WTC11 (cell line): ENCODE measurements around the gene FAS. TPM values are rescaled to one million over a fixed set of nuclear protein-coding genes. Genes with fewer than 3 reads are reported as not detected.

Source experiments
- ATAC-seq: fragments of 200-7000 bp; cut with Tn5 transposase; 2 replicates; pipeline ENCODE4 v1.10.0; 2021; ENCODE audit warnings: mild to moderate bottlenecking, moderate library complexity
- CTCF ChIA-PET: fragments of 300-600 bp; sonication (Branson Sonifier 250); formaldehyde crosslinking; loops from one replicate; lab custom pipeline; 2021; ENCODE audit warnings: antibody characterized with exemption; lab: Charles Lee
- POLR2A ChIA-PET: fragments of 350-600 bp; sonication (Branson Sonifier 250); formaldehyde crosslinking; loops from one replicate; lab custom pipeline; 2021; ENCODE audit warnings: antibody characterized with exemption; lab: Charles Lee
- DNase-seq: peaks from one replicate; pipeline ENCODE4 v3.0.0; 2021; ENCODE audit warnings: low spot score
- H3K27ac Mint-ChIP-seq: 2 replicates; pipeline ENCODE4 v1.8.0; 2021; ENCODE audit warnings: mixed read lengths
- H3K27me3 Mint-ChIP-seq: 2 replicates; pipeline ENCODE4 v1.8.0; 2021; ENCODE audit warnings: low read depth, mild to moderate bottlenecking, moderate library complexity, mixed read lengths
- H3K36me3 Mint-ChIP-seq: 2 replicates; pipeline ENCODE4 v1.8.0; 2021; ENCODE audit warnings: mixed read lengths
- H3K4me1 Mint-ChIP-seq: 2 replicates; pipeline ENCODE4 v1.8.0; 2022; ENCODE audit warnings: mixed read lengths
- H3K4me3 Mint-ChIP-seq: 2 replicates; pipeline ENCODE4 v1.8.0; 2021; ENCODE audit warnings: mild to moderate bottlenecking, moderate library complexity, mixed read lengths
- H3K9me3 Mint-ChIP-seq: 2 replicates; pipeline ENCODE4 v1.8.0; 2021; ENCODE audit warnings: mixed read lengths
- AFF4 ChIP-seq: sonication (generic); formaldehyde crosslinking; IDR thresholded peaks from 2 replicates; pipeline ENCODE4 v1.8.1; 2023; ENCODE audit warnings: mild to moderate bottlenecking, missing genetic modification reagents, borderline replicate concordance
- ATF1 ChIP-seq: sonication (generic); formaldehyde crosslinking; IDR thresholded peaks from 2 replicates; pipeline ENCODE4 v1.8.1; 2023; ENCODE audit warnings: mild to moderate bottlenecking, moderate library complexity, missing genetic modification reagents
- CREB1 ChIP-seq: sonication (generic); formaldehyde crosslinking; IDR thresholded peaks from 2 replicates; pipeline ENCODE4 v1.8.0; 2023; ENCODE audit warnings: mild to moderate bottlenecking, missing genetic modification reagents
- E2F4 ChIP-seq: sonication (generic); formaldehyde crosslinking; IDR thresholded peaks from 2 replicates; pipeline ENCODE4 v1.8.1; 2022; ENCODE audit warnings: low read depth, mild to moderate bottlenecking, moderate library complexity, missing genetic modification reagents, borderline replicate concordance
- ERG ChIP-seq: fragments of 250-450 bp; sonication (Bioruptor Pico); IDR thresholded peaks from 2 replicates; pipeline ENCODE4 v1.8.0; 2021; ENCODE audit warnings: mild to moderate bottlenecking
- GABPB1 ChIP-seq: sonication (generic); formaldehyde crosslinking; IDR thresholded peaks from 2 replicates; pipeline ENCODE4 v1.8.1; 2023; ENCODE audit warnings: mild to moderate bottlenecking, missing genetic modification reagents
- HMGA2 ChIP-seq: fragments of 250-450 bp; sonication (Bioruptor Pico); IDR thresholded peaks from 2 replicates; pipeline ENCODE4 v1.4.0; 2021; ENCODE audit warnings: mild to moderate bottlenecking, moderate library complexity
- IRF2 ChIP-seq: sonication (generic); formaldehyde crosslinking; IDR thresholded peaks from 2 replicates; pipeline ENCODE4 v1.8.0; 2022; ENCODE audit warnings: low read depth, missing genetic modification reagents, borderline replicate concordance
- JUN ChIP-seq: sonication (generic); formaldehyde crosslinking; IDR thresholded peaks from 2 replicates; pipeline ENCODE4 v1.8.0; 2023; ENCODE audit warnings: mild to moderate bottlenecking, missing genetic modification reagents
- KAT7 ChIP-seq: sonication (generic); formaldehyde crosslinking; IDR thresholded peaks from 2 replicates; pipeline ENCODE4 v1.8.1; 2023; ENCODE audit warnings: missing genetic modification reagents, mild to moderate bottlenecking, borderline replicate concordance
- MLX ChIP-seq: sonication (generic); formaldehyde crosslinking; IDR thresholded peaks from 2 replicates; pipeline ENCODE4 v1.8.1; 2023; ENCODE audit warnings: mild to moderate bottlenecking, missing genetic modification reagents, moderate library complexity
- NR3C1 ChIP-seq: sonication (generic); formaldehyde crosslinking; conservative IDR thresholded peaks from 2 replicates; pipeline ENCODE4 v1.8.1; 2023; ENCODE audit warnings: low read depth, mild to moderate bottlenecking, missing genetic modification reagents
- OVOL2 ChIP-seq: fragments of 250-450 bp; sonication (Bioruptor Pico); IDR thresholded peaks from 2 replicates; pipeline ENCODE4 v1.9.0; 2021; ENCODE audit warnings: mild to moderate bottlenecking, borderline replicate concordance
- RORB ChIP-seq: fragments of 250-450 bp; sonication (Bioruptor Pico); IDR thresholded peaks from 2 replicates; pipeline ENCODE4 v1.9.0; 2021; ENCODE audit warnings: mild to moderate bottlenecking
- SMAD4 ChIP-seq: sonication (generic); formaldehyde crosslinking; IDR thresholded peaks from 2 replicates; pipeline ENCODE4 v1.8.0; 2022; ENCODE audit warnings: mild to moderate bottlenecking, missing genetic modification reagents
- SP1 ChIP-seq: sonication (generic); formaldehyde crosslinking; conservative IDR thresholded peaks from 2 replicates; pipeline ENCODE4 v1.8.1; 2022; ENCODE audit warnings: missing genetic modification reagents
- STAT6 ChIP-seq: sonication (generic); formaldehyde crosslinking; conservative IDR thresholded peaks from 2 replicates; pipeline ENCODE4 v1.8.1; 2023; ENCODE audit warnings: mild to moderate bottlenecking, low read depth, missing genetic modification reagents, moderate library complexity
- TP53 ChIP-seq: sonication (generic); formaldehyde crosslinking; IDR thresholded peaks from 2 replicates; pipeline ENCODE4 v1.8.1; 2023; ENCODE audit warnings: mild to moderate bottlenecking, missing genetic modification reagents
- ZBTB21 ChIP-seq: sonication (generic); formaldehyde crosslinking; IDR thresholded peaks from 2 replicates; pipeline ENCODE4 v1.8.1; 2023; ENCODE audit warnings: mild to moderate bottlenecking, missing genetic modification reagents, borderline replicate concordance
- ZNF121 ChIP-seq: sonication (generic); formaldehyde crosslinking; IDR thresholded peaks from 2 replicates; pipeline ENCODE4 v1.8.0; 2023; ENCODE audit warnings: missing genetic modification reagents
- ZNF263 ChIP-seq: sonication (generic); formaldehyde crosslinking; IDR thresholded peaks from 2 replicates; pipeline ENCODE4 v1.8.1; 2022; ENCODE audit warnings: low read depth, mild to moderate bottlenecking, moderate library complexity, missing genetic modification reagents
- ZNF317 ChIP-seq: sonication (generic); formaldehyde crosslinking; IDR thresholded peaks from 2 replicates; pipeline ENCODE4 v1.8.1; 2023; ENCODE audit warnings: low read depth, mild to moderate bottlenecking, moderate library complexity, missing genetic modification reagents, borderline replicate concordance
- ZSCAN18 ChIP-seq: fragments of 250-450 bp; sonication (Bioruptor Pico); IDR thresholded peaks from 2 replicates; pipeline ENCODE4 v2.1.2; 2022; ENCODE audit warnings: mild to moderate bottlenecking, moderate library complexity
- total RNA-seq: library from RNA; stranded (reverse); gene quantifications from 3 replicates; pipeline ENCODE4 v1.2.3, GENCODE V29; 2021

Gene FAS
- total RNA-seq, 1 experiment from 2014 or later = 4.1 TPM

GRCh38 chr10:88999625-89000024 is 9.0 kb downstream of the FAS start:
- peaks cover 8% of the 10 kb centered on the region; the same call in 1 of the 2 replicates for H3K4me1 Mint-ChIP-seq
- DNase-seq (no peak), ATAC-seq (no peak)
- CTCF ChIA-PET = no interaction called here
- H3K27me3 Mint-ChIP-seq = no peaks in the 10 kb centered on the region
- no peaks in the 10 kb centered on the region for H3K9me3 Mint-ChIP-seq
- POLR2A ChIA-PET = no interaction called here
- no peak overlapping the region for H3K27ac Mint-ChIP-seq
- no peak overlapping the region for H3K4me3 Mint-ChIP-seq
- no peaks in the 10 kb centered on the region for H3K36me3 Mint-ChIP-seq
- TF ChIP-seq KAT7 (CRISPR knock-in tag) = no peak
- no peak for TF ChIP-seq ZNF317 (CRISPR knock-in tag)
- no peak for TF ChIP-seq SP1 (CRISPR knock-in tag)
- TF ChIP-seq GABPB1 (CRISPR knock-in tag) = no peak
- TF ChIP-seq E2F4 = no peak
- no peak for TF ChIP-seq ZNF121 (CRISPR knock-in tag)
- no peak for TF ChIP-seq ERG (CRISPR knock-in tag)
- TF ChIP-seq JUN = no peak
- TF ChIP-seq SMAD4 (CRISPR knock-in tag) = no peak
- no peak for TF ChIP-seq ZSCAN18
- TF ChIP-seq TP53 (CRISPR knock-in tag) = no peak
- TF ChIP-seq NR3C1 (CRISPR knock-in tag) = no peak
- no peak for TF ChIP-seq STAT6 (CRISPR knock-in tag)
- TF ChIP-seq CREB1 (CRISPR knock-in tag) = no peak
- TF ChIP-seq ZBTB21 (CRISPR knock-in tag) = no peak
- no peak for TF ChIP-seq IRF2 (CRISPR knock-in tag)
- no peak for TF ChIP-seq ZNF263 (CRISPR knock-in tag)
- TF ChIP-seq MLX (CRISPR knock-in tag) = no peak
- TF ChIP-seq HMGA2 = no peak

- Mint-ChIP-seq H3K27ac (no peak overlapping the region), H3K36me3 (no peaks in the 10 kb centered on the region), H3K9me3 (no peaks in the 10 kb centered on the region), H3K4me3 (no peak overlapping the region), H3K27me3 (no peaks in the 10 kb centered on the region), H3K4me1 (peaks cover 8% of the 10 kb centered on the region; the same call in 1 of the 2 replicates)
- ChIA-PET CTCF (interaction anchor here (0.7 kb wide), 2 partner anchors 148 to 156 kb away, joined by 3 read pairs; no protein-coding TSS in a partner anchor), POLR2A (no interaction called here)
- DNase-seq (no peak), ATAC-seq (no peak)
- TF ChIP-seq RORB (CRISPR knock-in tag) (no peak), CREB1 (CRISPR knock-in tag) (no peak), AFF4 (no peak), ATF1 (CRISPR knock-in tag) (no peak), ZNF121 (CRISPR knock-in tag) (no peak), OVOL2 (CRISPR knock-in tag) (no peak)
Observed at GRCh38 chr10:89001024-89001728, 10.6 kb downstream of the FAS start.
